ENCODE results near the gene GPR158.
A peak's percentile ranks its signal among the peaks of the same experiment; 100 is the strongest.
"Not testable (repeated sequence)": the region's sequence is repeated elsewhere in the genome, so short reads cannot be mapped to it uniquely, and the experiment has no call there.

The GPR158 gene

GRCh38 chr10:25174461-25175230 is at the start of gene GPR158:
Gene GPR158 (plus strand): TSS chr10:25175001. CDS start chr10:25175421, 420 bp downstream.
- DNase-seq (ENCODE audit: low read depth in 3 of 3) = peak in 2 of 3 experiments; percentile 13 to 50

GRCh38 chr10:25125201-25125611 is 49.6 kb upstream of the GPR158 start:
- DNase-seq (ENCODE audit: low read depth in 3 of 3) = no peak

- DNase-seq (ENCODE audit: low read depth in 3 of 3) = no peak
Observed at GRCh38 chr10:25129592-25129991, 45.2 kb upstream of the GPR158 start.

GRCh38 chr10:25130906-25131305 is 43.9 kb upstream of the GPR158 start:
- no peak for DNase-seq (ENCODE audit: low read depth in 3 of 3)

- no peak for DNase-seq (ENCODE audit: low read depth in 3 of 3)
Observed at GRCh38 chr10:25142116-25142864, 32.5 kb upstream of the GPR158 start.

- no peak for DNase-seq (ENCODE audit: low read depth in 3 of 3)
Observed at GRCh38 chr10:25157650-25158049, 17.2 kb upstream of the GPR158 start.

GRCh38 chr10:25159591-25159990 is 15.2 kb upstream of the GPR158 start:
- DNase-seq (ENCODE audit: low read depth in 3 of 3) = no peak

- no peak for DNase-seq (ENCODE audit: low read depth in 3 of 3)
Observed at GRCh38 chr10:25162391-25162790, 12.4 kb upstream of the GPR158 start.

- DNase-seq (ENCODE audit: low read depth in 3 of 3) = not testable (repeated sequence)
Observed at GRCh38 chr10:25163464-25163863, 11.3 kb upstream of the GPR158 start.

GRCh38 chr10:25169740-25170139 is 5.1 kb upstream of the GPR158 start:
- DNase-seq (ENCODE audit: low read depth in 3 of 3) = no peak

GRCh38 chr10:25170627-25171026 is 4.2 kb upstream of the GPR158 start:
- no peak for DNase-seq (ENCODE audit: low read depth in 3 of 3)

GRCh38 chr10:25175527-25176420 is 973 bp downstream of the GPR158 start:
- DNase-seq (ENCODE audit: low read depth in 3 of 3) = no peak

- DNase-seq (ENCODE audit: low read depth in 3 of 3) = no peak
Observed at GRCh38 chr10:25176421-25176968, 1.7 kb downstream of the GPR158 start.

GRCh38 chr10:25177093-25177753 is 2.4 kb downstream of the GPR158 start:
- DNase-seq (ENCODE audit: low read depth in 3 of 3) = no peak

GRCh38 chr10:25177754-25178135 is 2.9 kb downstream of the GPR158 start:
- no peak for DNase-seq (ENCODE audit: low read depth in 3 of 3)

GRCh38 chr10:25178411-25178810 is 3.6 kb downstream of the GPR158 start:
- DNase-seq (ENCODE audit: low read depth in 3 of 3) = no peak

GRCh38 chr10:25180801-25181200 is 6.0 kb downstream of the GPR158 start:
- no peak for DNase-seq (ENCODE audit: low read depth in 3 of 3)

GRCh38 chr10:25182636-25183035 is 7.8 kb downstream of the GPR158 start:
- no peak for DNase-seq (ENCODE audit: low read depth in 3 of 3)

GRCh38 chr10:25191162-25191895 is 16.5 kb downstream of the GPR158 start:
- DNase-seq (ENCODE audit: low read depth in 3 of 3) = no peak

GRCh38 chr10:25198151-25198550 is 23.4 kb downstream of the GPR158 start:
- no peak for DNase-seq (ENCODE audit: low read depth in 3 of 3)

Data from stimulated activated CD4-positive, alpha-beta T cell treated with anti-CD3 and anti-CD28 coated beads, TNF-alpha, amount 100 ng/mL, for 24 hours (primary cell).